Measurements from ENCODE around the gene NME4.
A peak's percentile ranks its signal among the peaks of the same experiment; 100 is the strongest.

NME4 gene

GRCh38 chr16:375927-376816 lies 20.8 kb upstream of the NME4 start:
- H3K27ac ChIP-seq: no peak overlapping the region
- TF ChIP-seq CTCF (conservative IDR thresholded peaks at IDR 0.05) (no peak), ZFX (IDR thresholded peaks at IDR 0.05) (no peak)

- H3K27ac ChIP-seq: no peak overlapping the region
- TF ChIP-seq CTCF (conservative IDR thresholded peaks at IDR 0.05) (no peak), ZFX (IDR thresholded peaks at IDR 0.05) (no peak)
These were observed 20.1 kb upstream of the NME4 start for GRCh38 chr16:376817-377418.

GRCh38 chr16:377419-377951 lies 19.5 kb upstream of the NME4 start:
- TF ChIP-seq ZFX (IDR thresholded peaks at IDR 0.05) (no peak), CTCF (conservative IDR thresholded peaks at IDR 0.05) (no peak)
- H3K27ac ChIP-seq: no peak overlapping the region

GRCh38 chr16:378113-378820 lies 18.7 kb upstream of the NME4 start:
- H3K27ac ChIP-seq: peak overlapping the region; percentile 99

- peak overlapping the region; percentile 99 for H3K27ac ChIP-seq
- no peak for TF ChIP-seq ZFX (IDR thresholded peaks at IDR 0.05)
- TF ChIP-seq CTCF (conservative IDR thresholded peaks at IDR 0.05): no peak
These were observed 18.2 kb upstream of the NME4 start for GRCh38 chr16:378821-379182.

- peak overlapping the region; percentile 99 for H3K27ac ChIP-seq
- TF ChIP-seq ZFX (IDR thresholded peaks at IDR 0.05) (no peak), CTCF (conservative IDR thresholded peaks at IDR 0.05) (no peak)
These were observed 17.6 kb upstream of the NME4 start for GRCh38 chr16:379183-379960.
